GM12892 (cell line): Measurements from ENCODE around the gene XKR7.

Source experiments
- POLR2A ChIP-seq: IDR thresholded peaks from 2 replicates; pipeline ENCODE4 v1.6.1; 2011; ENCODE audit warnings: low read depth, low read length, control low read depth
- POLR2AphosphoS5 ChIP-seq: IDR thresholded peaks from 2 replicates; pipeline ENCODE4 v1.6.1; 2011; ENCODE audit warnings: low read depth, low read length, control low read depth
- TAF1 ChIP-seq: IDR thresholded peaks from 2 replicates; pipeline ENCODE4 v1.6.1; 2011; ENCODE audit warnings: low read depth, mild to moderate bottlenecking, control low read depth, low read length, borderline replicate concordance

DNA sequence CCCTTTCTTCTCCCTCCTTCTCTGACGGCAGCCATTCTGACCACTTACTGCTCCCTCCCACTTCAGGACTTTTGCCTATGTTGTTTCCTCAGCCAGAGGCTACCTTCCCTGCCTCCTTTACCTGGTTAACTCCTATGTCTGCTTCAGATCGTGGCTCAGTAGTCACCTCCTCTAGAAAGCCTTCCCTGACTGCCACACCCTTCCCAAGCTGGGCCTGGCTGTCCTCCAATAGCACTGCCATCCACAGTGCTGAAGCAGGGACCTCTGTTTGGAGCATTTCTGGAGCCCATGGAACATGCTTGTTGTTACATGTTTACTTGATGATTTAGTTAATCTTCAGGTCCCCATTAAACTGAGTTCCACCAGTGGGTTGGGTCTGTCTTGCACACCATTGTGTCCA is 13.8 kb downstream of the XKR7 start:
- TF ChIP-seq TAF1 = no peak
- TF ChIP-seq POLR2A = no peak
- TF ChIP-seq POLR2AphosphoS5 = no peak
